Motor neuron (in vitro differentiated cells): ENCODE measurements around the gene CUL2. TPM values are rescaled to one million over a fixed set of nuclear protein-coding genes. Genes with fewer than 3 reads are reported as not detected.

Experiments used
- ATAC-seq, 8 experiments: fragments of 200-7000 bp; cut with Tn5 transposase; replicated peaks in 6 of 8; 2 replicates each; pipeline ENCODE4 v1.8.0; 2021; ENCODE audit warnings: mild to moderate bottlenecking in 8 of 8, moderate library complexity in 8 of 8
- H3K27ac ChIP-seq, 2 donors: fragments of 250-450 bp; sonication (Bioruptor Pico); 2 replicates each; pipeline ENCODE4 v1.9.0; 2021; ENCODE audit warnings: antibody characterized with exemption in 2 of 2, mild to moderate bottlenecking in 2 of 2, moderate library complexity in 1 of 2
- H3K4me1 ChIP-seq, 2 donors: fragments of 250-450 bp; sonication (Bioruptor Pico); replicated peaks in 1 of 2; 2 replicates each; pipeline ENCODE4 v1.6.1; 2021; ENCODE audit warnings: antibody characterized with exemption in 2 of 2, mild to moderate bottlenecking in 2 of 2, moderate library complexity in 1 of 2
- H3K4me3 ChIP-seq, 5 donors: fragments of 250-450 bp; sonication (Bioruptor Pico); 2 replicates each; pipeline ENCODE4 v1.9.0; 2021; ENCODE audit warnings: antibody characterized with exemption in 5 of 5, mild to moderate bottlenecking in 5 of 5, moderate library complexity in 4 of 5
- WGBS, 10 experiments: fragments of 450-650 bp; shearing (Covaris generic); methylation state at CpG; one replicate each; pipeline ENCODE4 v1.0.0; 2022; 5-methylcytosine and 5-hydroxymethylcytosine counted together
- in situ Hi-C, 9 experiments: fragments of 400-800 bp; cut with MboI; loops; one replicate each; pipeline ENCODE4 v1.15.0; 2021; ENCODE audit warnings: low sequenced_read_pairs in 9 of 9, low pct_unique_long_range_greater_than_20kb in 2 of 9; ENCODE audit not compliant: unreplicated experiment in 9 of 9
- total RNA-seq, 8 experiments: library from RNA; unstranded; fragments of 300-600 nt; gene quantifications; 2 replicates each; pipeline versions ENCODE4 v1.2.3 to v1.2.4, GENCODE V29; 2022

Gene CUL2
- total RNA-seq, 8 experiments from 2014 or later: 19.9 to 35.5 (median 30.2) TPM

- WGBS, 10 experiments: 40 to 100% (median 65%) methylated on average over 1 to 4 of the region's 6 CpGs; no CpG with 5 or more reads in 1 of the 10 experiments
- peaks cover 6 to 10% of the 10 kb centered on the region in 2 donors for H3K4me1 ChIP-seq
- ATAC-seq: peak; percentile 37 to 91 (median 78)
- in situ Hi-C loops: no loop called here
- H3K27ac ChIP-seq: peak overlapping the region in 1 of 2 donors; percentile 54
- no peak overlapping the region for H3K4me3 ChIP-seq
Observed at GRCh38 chr10:35040760-35041501, 49.2 kb downstream of the CUL2 start.

GRCh38 chr10:35037104-35037503 is 53.0 kb downstream of the CUL2 start:
- Histone ChIP-seq H3K27ac (no peak overlapping the region), H3K4me3 (no peak overlapping the region), H3K4me1 (peaks cover 6 to 10% of the 10 kb centered on the region in 2 donors)
- WGBS, 10 experiments: 83 to 100% (median 98%) methylated on average over 1 to 4 of the region's 4 CpGs
- no peak for ATAC-seq
- in situ Hi-C loops: no loop called here

- in situ Hi-C loops: no loop called here
Observed at GRCh38 chr10:35035606-35036005, 54.5 kb downstream of the CUL2 start.

GRCh38 chr10:35027567-35027966 is 62.6 kb downstream of the CUL2 start:
- ATAC-seq: peak in 1 of 8 experiments; percentile 39
- in situ Hi-C loops: no loop called here
- no peak overlapping the region for H3K27ac ChIP-seq

More at GRCh38 chr10:35035606-35036005, 54.5 kb downstream of the CUL2 start:
- 0 to 88% (median 51%) methylated on average over 1 of the region's 1 CpG; no CpG with 5 or more reads in 2 of the 10 experiments for WGBS, 10 experiments
- Histone ChIP-seq H3K27ac (no peak overlapping the region), H3K4me3 (no peak overlapping the region), H3K4me1 (peaks cover 3% of the 10 kb centered on the region in 2 donors)
- no peak for ATAC-seq

GRCh38 chr10:35025916-35026315 is 64.2 kb downstream of the CUL2 start:
- no peak overlapping the region for H3K4me3 ChIP-seq
- in situ Hi-C loops: no loop called here
- H3K27ac ChIP-seq: no peak overlapping the region
- peak in 2 of 8 experiments; percentile 55 to 78 for ATAC-seq
- H3K4me1 ChIP-seq: no peaks in the 10 kb centered on the region

More at GRCh38 chr10:35027567-35027966, 62.6 kb downstream of the CUL2 start:
- Histone ChIP-seq H3K4me3 (no peak overlapping the region), H3K4me1 (no peaks in the 10 kb centered on the region)

DNA sequence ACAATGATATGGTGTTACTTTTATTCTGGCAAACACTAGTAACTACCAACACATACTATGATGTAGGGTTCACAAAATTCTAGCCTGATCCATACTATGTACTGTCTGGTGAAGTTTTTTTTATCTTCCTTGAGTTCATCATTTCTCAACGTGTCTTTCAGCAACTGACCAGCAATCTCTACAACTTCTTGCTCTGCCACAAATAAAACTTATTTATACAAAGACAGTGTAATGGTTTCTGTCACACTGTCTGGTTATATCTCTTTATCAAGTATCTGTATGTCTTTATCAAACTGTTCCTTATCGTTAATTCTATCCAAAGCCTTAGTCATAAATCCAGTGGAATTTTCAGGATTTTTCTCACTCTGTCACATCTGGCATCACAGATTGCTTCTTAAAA is 69.7 kb downstream of the CUL2 start:
- ATAC-seq: no peak
- WGBS, 10 experiments: 60 to 100% (median 88%) methylated on average over 1 to 2 of the region's 2 CpGs; no CpG with 5 or more reads in 1 of the 10 experiments
- Histone ChIP-seq H3K4me1 (no peaks in the 10 kb centered on the region), H3K27ac (no peak overlapping the region), H3K4me3 (no peak overlapping the region)
- in situ Hi-C loops: loop anchor here in 1 of 9 experiments (25.0 kb wide), 1 partner anchor 333 kb away; no protein-coding TSS in a partner anchor

DNA sequence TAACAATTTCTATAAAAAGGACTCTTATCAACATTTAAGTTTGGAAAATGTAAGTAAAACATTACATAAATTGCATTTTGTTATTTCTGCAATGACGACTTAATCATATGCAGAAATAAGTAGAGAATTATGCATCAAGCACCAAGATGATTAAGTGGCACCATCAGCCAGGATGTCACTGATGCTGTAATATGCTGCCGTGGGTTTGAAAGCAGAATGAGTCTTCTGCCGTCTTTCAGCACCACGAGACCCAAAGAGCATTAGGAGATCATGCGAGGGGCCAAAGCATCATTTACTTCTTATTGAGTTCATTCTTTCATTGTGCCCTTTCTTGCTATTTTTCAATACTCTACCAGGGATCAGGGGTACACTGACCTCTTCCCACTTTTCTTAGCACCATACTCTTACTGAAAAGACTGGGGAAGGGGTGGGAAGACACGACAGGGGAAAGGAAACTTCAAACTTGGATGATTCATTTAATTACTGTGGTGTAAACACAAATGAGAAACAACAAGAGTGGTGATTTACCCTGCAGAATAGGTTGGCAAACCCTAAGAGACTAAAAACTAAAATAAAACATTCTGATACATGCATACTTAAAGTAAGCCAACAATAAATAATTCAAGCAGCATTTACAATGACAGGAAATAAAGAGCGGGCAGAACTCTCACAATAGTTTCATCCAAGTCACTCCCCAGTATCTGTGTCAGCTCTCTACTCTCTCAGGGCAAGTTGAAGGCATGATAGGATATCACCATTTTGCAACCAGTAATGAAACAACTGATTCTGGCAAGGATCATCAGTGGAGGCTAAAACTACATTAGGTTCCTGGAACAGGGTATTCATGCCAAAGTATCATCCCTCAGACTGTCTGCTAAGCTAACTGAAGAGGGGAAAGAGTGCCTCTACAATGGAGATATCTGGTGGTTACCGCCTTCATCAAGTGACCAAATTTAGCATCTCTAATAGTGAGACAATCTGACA is 70.8 kb downstream of the CUL2 start:
- no peaks in the 10 kb centered on the region for H3K4me1 ChIP-seq
- no peak overlapping the region for H3K27ac ChIP-seq
- no peak for ATAC-seq
- no peak overlapping the region for H3K4me3 ChIP-seq
- in situ Hi-C loops: loop anchor here in 1 of 9 experiments (25.0 kb wide), 1 partner anchor 332 kb away; no protein-coding TSS in a partner anchor
- WGBS, 10 experiments: 58 to 100% (median 83%) methylated on average over 1 to 7 of the region's 8 CpGs

GRCh38 chr10:35017608-35018007 is 72.5 kb downstream of the CUL2 start:
- Histone ChIP-seq H3K4me1 (no peaks in the 10 kb centered on the region), H3K4me3 (no peak overlapping the region), H3K27ac (no peak overlapping the region)
- ATAC-seq: peak in 3 of 8 experiments; percentile 40 to 66 (median 59)
- WGBS, 10 experiments: 70 to 100% (median 87%) methylated on average over 2 to 5 of the region's 5 CpGs; no CpG with 5 or more reads in 1 of the 10 experiments
- in situ Hi-C loops: loop anchor here in 1 of 9 experiments (25.0 kb wide), 1 partner anchor 330 kb away; no protein-coding TSS in a partner anchor

- no peak for ATAC-seq
- 78 to 100% (median 94%) methylated on average over 1 to 5 of the region's 5 CpGs; no CpG with 5 or more reads in 3 of the 10 experiments for WGBS, 10 experiments
- H3K27ac ChIP-seq: no peak overlapping the region
- in situ Hi-C loops: loop anchor here in 1 of 9 experiments (25.0 kb wide), 1 partner anchor 329 kb away; no protein-coding TSS in a partner anchor
- H3K4me3 ChIP-seq: no peak overlapping the region
- H3K4me1 ChIP-seq: no peaks in the 10 kb centered on the region
Observed at GRCh38 chr10:35015843-35016408, 74.2 kb downstream of the CUL2 start.

DNA sequence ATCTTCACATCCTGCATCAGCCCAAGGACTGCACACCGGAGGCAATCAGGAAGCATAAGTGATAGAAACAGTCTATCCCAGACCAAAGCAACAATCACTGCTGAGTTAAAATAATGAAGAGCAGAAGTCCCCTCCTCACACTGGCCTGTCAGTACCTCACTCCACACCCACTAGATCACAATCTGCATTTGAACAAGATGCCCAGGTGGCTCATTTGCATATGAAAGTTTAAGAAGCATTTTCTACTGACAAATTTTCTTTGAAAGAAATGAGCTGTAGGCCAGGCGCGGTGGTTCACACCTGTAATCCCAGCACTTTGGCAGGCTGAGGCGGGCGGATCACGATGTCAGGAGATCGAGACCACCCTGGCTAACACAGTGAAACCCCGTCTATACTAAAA is 77.4 kb downstream of the CUL2 start:
- Histone ChIP-seq H3K4me1 (no peaks in the 10 kb centered on the region), H3K27ac (no peak overlapping the region), H3K4me3 (no peak overlapping the region)
- in situ Hi-C loops: loop anchor here in 1 of 9 experiments (25.0 kb wide), 1 partner anchor 325 kb away; no protein-coding TSS in a partner anchor
- ATAC-seq: no peak
- 55 to 100% (median 93%) methylated on average over 1 to 7 of the region's 8 CpGs; no CpG with 5 or more reads in 2 of the 10 experiments for WGBS, 10 experiments

DNA sequence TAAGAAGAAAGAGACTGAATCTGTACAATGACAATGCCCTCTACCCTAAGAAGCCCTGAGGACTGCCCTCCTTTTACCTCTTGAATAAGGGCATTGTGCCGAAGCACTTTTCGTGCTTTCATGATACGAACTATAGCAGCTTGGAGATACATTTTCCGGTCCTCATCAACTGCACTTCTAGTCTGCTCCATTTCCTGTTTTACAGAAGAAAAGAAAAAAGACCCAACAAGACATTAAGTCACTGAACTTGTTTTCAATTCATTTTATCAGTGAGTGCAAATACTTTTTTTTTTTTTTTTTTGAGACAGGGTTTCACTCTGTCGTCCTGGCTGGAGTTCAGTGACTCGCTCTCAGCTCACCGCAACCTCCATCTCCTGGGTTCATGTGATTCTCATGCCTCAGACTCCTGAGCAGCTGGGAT is 78.4 kb downstream of the CUL2 start:
- in situ Hi-C loops: loop anchor here in 1 of 9 experiments (25.0 kb wide), 1 partner anchor 324 kb away; no protein-coding TSS in a partner anchor
- Histone ChIP-seq H3K4me3 (no peak overlapping the region), H3K27ac (no peak overlapping the region), H3K4me1 (no peaks in the 10 kb centered on the region)
- 80 to 100% (median 92%) methylated on average over 1 to 7 of the region's 7 CpGs for WGBS, 10 experiments
- ATAC-seq: no peak

- no peaks in the 10 kb centered on the region for H3K4me1 ChIP-seq
- WGBS, 10 experiments: 70 to 100% (median 100%) methylated on average over 2 to 4 of the region's 4 CpGs; no CpG with 5 or more reads in 1 of the 10 experiments
- H3K4me3 ChIP-seq: no peak overlapping the region
- ATAC-seq: peak in 2 of 8 experiments; percentile 52 to 54
- H3K27ac ChIP-seq: no peak overlapping the region
- in situ Hi-C loops: loop anchor here in 1 of 9 experiments (25.0 kb wide), 1 partner anchor 321 kb away; no protein-coding TSS in a partner anchor
Observed at GRCh38 chr10:35007858-35008301, 82.3 kb downstream of the CUL2 start.
